GM21737 (cell line): ENCODE results near the gene VCL.
"Not testable (repeated sequence)": the region's sequence is repeated elsewhere in the genome, so short reads cannot be mapped to it uniquely, and the experiment has no call there.

Experiments used
- ATAC-seq: cut with Tn5 transposase; IDR thresholded peaks from one replicate; pipeline ENCODE4 v1.9.1; 2021; ENCODE audit warnings: mild to moderate bottlenecking, moderate library complexity; ENCODE audit not compliant: unreplicated experiment

VCL gene

GRCh38 chr10:74000892-74001669 is 3.2 kb downstream of the VCL start:
- ATAC-seq = no peak

GRCh38 chr10:74006269-74006668 is 8.4 kb downstream of the VCL start:
- ATAC-seq = no peak

GRCh38 chr10:74008212-74008731 is 10.4 kb downstream of the VCL start:
- no peak for ATAC-seq

- no peak for ATAC-seq
These were observed 13.1 kb downstream of the VCL start for GRCh38 chr10:74011017-74011416.

- no peak for ATAC-seq
These were observed 13.9 kb downstream of the VCL start for GRCh38 chr10:74011770-74012169.

GRCh38 chr10:74012480-74012879 is 14.6 kb downstream of the VCL start:
- no peak for ATAC-seq

- ATAC-seq = no peak
These were observed 15.1 kb downstream of the VCL start for GRCh38 chr10:74013004-74013403.

- not testable (repeated sequence) for ATAC-seq
These were observed 16.7 kb downstream of the VCL start for GRCh38 chr10:74014574-74014973.

GRCh38 chr10:74018241-74018640 is 20.3 kb downstream of the VCL start:
- no peak for ATAC-seq

- no peak for ATAC-seq
These were observed 23.5 kb downstream of the VCL start for GRCh38 chr10:74021248-74022055.

GRCh38 chr10:74022926-74023629 is 25.2 kb downstream of the VCL start:
- no peak for ATAC-seq

- no peak for ATAC-seq
These were observed 26.7 kb downstream of the VCL start for GRCh38 chr10:74024600-74024999.

- no peak for ATAC-seq
These were observed 27.6 kb downstream of the VCL start for GRCh38 chr10:74025380-74025978.

GRCh38 chr10:74026428-74027015 is 28.6 kb downstream of the VCL start:
- ATAC-seq = no peak

GRCh38 chr10:74027702-74028101 is 29.8 kb downstream of the VCL start:
- no peak for ATAC-seq

GRCh38 chr10:74029943-74030342 is 32.0 kb downstream of the VCL start:
- no peak for ATAC-seq

- not testable (repeated sequence) for ATAC-seq
These were observed 34.3 kb downstream of the VCL start for GRCh38 chr10:74032208-74032607.

GRCh38 chr10:74032900-74033655 is 35.2 kb downstream of the VCL start:
- ATAC-seq = no peak

- ATAC-seq = no peak
These were observed 35.8 kb downstream of the VCL start for GRCh38 chr10:74033702-74034101.

GRCh38 chr10:74034301-74034700 is 36.4 kb downstream of the VCL start:
- no peak for ATAC-seq
